ENCODE data around the gene POPDC2.
"Not testable (repeated sequence)": the region's sequence is repeated elsewhere in the genome, so short reads cannot be mapped to it uniquely, and the experiment has no call there.

Gene POPDC2

GRCh38 chr3:119611664-119612063 lies 48.7 kb downstream of the POPDC2 start:
- no peak for DNase-seq

- DNase-seq: no peak
These were observed 51.1 kb downstream of the POPDC2 start for GRCh38 chr3:119609301-119609700.

GRCh38 chr3:119608405-119609000 lies 51.9 kb downstream of the POPDC2 start:
- no peak for DNase-seq

GRCh38 chr3:119604878-119605277 lies 55.5 kb downstream of the POPDC2 start:
- DNase-seq: no peak

GRCh38 chr3:119602676-119603075 lies 57.7 kb downstream of the POPDC2 start:
- DNase-seq: no peak

GRCh38 chr3:119601154-119601553 lies 59.2 kb downstream of the POPDC2 start:
- DNase-seq: no peak

GRCh38 chr3:119600732-119601131 lies 59.7 kb downstream of the POPDC2 start:
- DNase-seq: peak; percentile 66

GRCh38 chr3:119599558-119600174 lies 60.7 kb downstream of the POPDC2 start:
- no peak for DNase-seq

GRCh38 chr3:119598410-119599098 lies 61.8 kb downstream of the POPDC2 start:
- DNase-seq: no peak

- DNase-seq: no peak
These were observed 62.7 kb downstream of the POPDC2 start, which contains the start of gene PLA1A for GRCh38 chr3:119597548-119598288. Gene PLA1A, plus strand, starts transcription at chr3:119597885. Its CDS starts 29 bp downstream, at chr3:119597914.

- DNase-seq: no peak
These were observed 64.0 kb downstream of the POPDC2 start for GRCh38 chr3:119596398-119596797.

- DNase-seq: no peak
These were observed 64.6 kb downstream of the POPDC2 start for GRCh38 chr3:119595639-119596334.

- DNase-seq: not testable (repeated sequence)
These were observed 65.5 kb downstream of the POPDC2 start for GRCh38 chr3:119594929-119595328.

- no peak for DNase-seq
These were observed 66.3 kb downstream of the POPDC2 start for GRCh38 chr3:119594066-119594465.

- DNase-seq: no peak
These were observed 67.5 kb downstream of the POPDC2 start for GRCh38 chr3:119592861-119593260.
